HepG2 (cell line): ENCODE results near the gene KLC4.

Experiments
- ATF3 ChIP-seq: sonication (generic); formaldehyde crosslinking; IDR thresholded peaks from 2 replicates; pipeline ENCODE4 v1.4.0; 2020; ENCODE audit warnings: missing genetic modification reagents
- BHLHE40 ChIP-seq: IDR thresholded peaks from 2 replicates; pipeline ENCODE4 v1.6.1; 2011; ENCODE audit warnings: low read length, improper control_type of control experiment
- CBX2 ChIP-seq, 2 experiments: fragments of 200-600 bp in 1 of 2; sonication (generic); formaldehyde crosslinking in 1 of 2; IDR thresholded peaks; 2 replicates each; pipeline versions ENCODE4 v1.7.0 to v1.8.1; 2018 to 2022; ENCODE audit warnings: low read depth in 2 of 2, low read length in 1 of 2, mild to moderate bottlenecking in 1 of 2, missing genetic modification reagents in 1 of 2
- MIER3 ChIP-seq: IDR thresholded peaks from 2 replicates; pipeline ENCODE4 v1.6.1; 2016; ENCODE audit warnings: missing compliant biosample characterization, borderline replicate concordance
- TAF1 ChIP-seq: sonication (generic); formaldehyde crosslinking; IDR thresholded peaks from 2 replicates; pipeline ENCODE4 v1.4.0; 2020; ENCODE audit warnings: missing genetic modification reagents
- TCF12 ChIP-seq, 2 experiments: fragments of 450-650 bp in 1 of 2; sonication (generic) in 1 of 2; formaldehyde crosslinking in 1 of 2; IDR thresholded peaks; 2 replicates each; pipeline versions ENCODE4 v1.6.1 to v1.8.0; 2017 to 2022; ENCODE audit warnings: antibody characterized with exemption in 1 of 2, mild to moderate bottlenecking in 1 of 2, missing genetic modification reagents in 1 of 2, moderate library complexity in 1 of 2
- TF ChIP-seq, protein P1 (sequence below): sonication (generic); formaldehyde crosslinking; IDR thresholded peaks from 2 replicates; pipeline ENCODE4 v1.5.0; 2020; ENCODE audit warnings: mild to moderate bottlenecking, missing genetic modification reagents, moderate library complexity
- TF ChIP-seq, protein P2 (sequence below): sonication (generic); formaldehyde crosslinking; IDR thresholded peaks from 2 replicates; pipeline ENCODE4 v1.4.0; 2020; ENCODE audit warnings: missing genetic modification reagents

DNA sequence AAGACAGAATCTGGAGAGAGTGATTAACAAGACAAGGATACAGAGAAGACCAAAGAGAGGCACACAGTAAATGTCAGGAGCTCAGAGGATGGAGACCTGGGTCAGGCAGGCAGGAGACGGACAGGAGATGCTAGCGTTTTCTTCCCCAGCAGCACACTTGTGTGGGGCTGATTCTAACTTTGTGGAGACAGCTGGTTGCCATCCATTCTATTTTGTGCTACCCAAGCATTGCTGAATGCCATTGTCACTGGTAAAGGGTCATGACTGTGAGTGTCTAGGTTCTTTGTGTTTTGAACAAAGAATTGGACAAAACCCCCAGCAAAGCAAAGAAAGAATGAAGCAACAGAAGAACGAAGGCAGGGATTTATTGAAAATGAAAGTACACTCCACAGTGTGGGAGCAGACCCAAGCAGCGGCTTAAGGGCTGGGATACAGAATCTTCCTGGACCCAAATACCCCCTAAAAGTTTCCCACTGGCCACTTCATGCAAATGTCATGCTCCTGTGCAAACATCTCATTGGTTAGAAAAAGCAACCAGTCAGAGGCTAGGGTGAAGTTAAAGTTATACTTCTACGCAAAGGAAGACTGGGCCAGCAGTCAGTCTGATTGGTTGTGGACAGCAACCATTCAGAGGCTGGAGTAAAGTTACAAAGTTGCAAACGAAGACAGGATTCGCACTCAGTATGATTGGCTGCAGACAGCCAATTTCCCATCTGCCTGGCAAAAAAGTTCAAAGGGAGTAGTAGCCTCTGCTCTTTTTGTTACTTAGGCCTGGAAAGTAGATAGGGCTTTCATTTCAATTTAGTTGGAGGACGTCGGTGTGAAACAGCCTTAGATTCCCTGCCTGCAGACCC lies 34.2 kb downstream of the KLC4 start:
- TF ChIP-seq, protein P1, sequence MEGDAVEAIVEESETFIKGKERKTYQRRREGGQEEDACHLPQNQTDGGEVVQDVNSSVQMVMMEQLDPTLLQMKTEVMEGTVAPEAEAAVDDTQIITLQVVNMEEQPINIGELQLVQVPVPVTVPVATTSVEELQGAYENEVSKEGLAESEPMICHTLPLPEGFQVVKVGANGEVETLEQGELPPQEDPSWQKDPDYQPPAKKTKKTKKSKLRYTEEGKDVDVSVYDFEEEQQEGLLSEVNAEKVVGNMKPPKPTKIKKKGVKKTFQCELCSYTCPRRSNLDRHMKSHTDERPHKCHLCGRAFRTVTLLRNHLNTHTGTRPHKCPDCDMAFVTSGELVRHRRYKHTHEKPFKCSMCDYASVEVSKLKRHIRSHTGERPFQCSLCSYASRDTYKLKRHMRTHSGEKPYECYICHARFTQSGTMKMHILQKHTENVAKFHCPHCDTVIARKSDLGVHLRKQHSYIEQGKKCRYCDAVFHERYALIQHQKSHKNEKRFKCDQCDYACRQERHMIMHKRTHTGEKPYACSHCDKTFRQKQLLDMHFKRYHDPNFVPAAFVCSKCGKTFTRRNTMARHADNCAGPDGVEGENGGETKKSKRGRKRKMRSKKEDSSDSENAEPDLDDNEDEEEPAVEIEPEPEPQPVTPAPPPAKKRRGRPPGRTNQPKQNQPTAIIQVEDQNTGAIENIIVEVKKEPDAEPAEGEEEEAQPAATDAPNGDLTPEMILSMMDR = no peak
- TF ChIP-seq ATF3 (CRISPR knock-in tag) = no peak
- no peak for TF ChIP-seq TAF1
- TF ChIP-seq, protein P2, sequence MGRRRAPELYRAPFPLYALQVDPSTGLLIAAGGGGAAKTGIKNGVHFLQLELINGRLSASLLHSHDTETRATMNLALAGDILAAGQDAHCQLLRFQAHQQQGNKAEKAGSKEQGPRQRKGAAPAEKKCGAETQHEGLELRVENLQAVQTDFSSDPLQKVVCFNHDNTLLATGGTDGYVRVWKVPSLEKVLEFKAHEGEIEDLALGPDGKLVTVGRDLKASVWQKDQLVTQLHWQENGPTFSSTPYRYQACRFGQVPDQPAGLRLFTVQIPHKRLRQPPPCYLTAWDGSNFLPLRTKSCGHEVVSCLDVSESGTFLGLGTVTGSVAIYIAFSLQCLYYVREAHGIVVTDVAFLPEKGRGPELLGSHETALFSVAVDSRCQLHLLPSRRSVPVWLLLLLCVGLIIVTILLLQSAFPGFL (CRISPR knock-in tag) = no peak
- no peak for TF ChIP-seq CBX2 (IDR thresholded peaks at IDR 0.05; ENCODE audit: low read depth, low read length)
- TF ChIP-seq CBX2 (CRISPR knock-in tag; IDR thresholded peaks at IDR 0.05; ENCODE audit: low read depth) = no peak
- TF ChIP-seq TCF12 (IDR thresholded peaks at IDR 0.05) = no peak
- no peak for TF ChIP-seq TCF12 (CRISPR knock-in tag; IDR thresholded peaks at IDR 0.05)
- TF ChIP-seq BHLHE40 = no peak
- no peak for TF ChIP-seq MIER3 (CRISPR knock-in tag)
